ENCODE measurements around the gene KCNG1. TPM values are rescaled to one million over a fixed set of nuclear protein-coding genes. Genes with fewer than 3 reads are reported as not detected.
"Not testable (repeated sequence)": the region's sequence is repeated elsewhere in the genome, so short reads cannot be mapped to it uniquely, and the experiment has no call there.

The KCNG1 gene
- polyA plus RNA-seq, 3 donors from 2014 or later: not detected

GRCh38 chr20:51045492-51045891 lies 22.6 kb upstream of the KCNG1 start:
- not testable (repeated sequence) for H3K27me3 Mint-ChIP-seq (ENCODE audit: low read depth in 3 of 3); DNase-seq; H3K27ac Mint-ChIP-seq; H3K36me3 Mint-ChIP-seq; H3K9me3 Mint-ChIP-seq; H3K4me1 Mint-ChIP-seq; H3K4me3 Mint-ChIP-seq

- H3K9me3 Mint-ChIP-seq: no peaks in the 10 kb centered on the region
Observed at GRCh38 chr20:51044796-51045195, 21.9 kb upstream of the KCNG1 start.

GRCh38 chr20:51043811-51044210 lies 20.9 kb upstream of the KCNG1 start:
- H3K27me3 Mint-ChIP-seq (ENCODE audit: low read depth in 3 of 3): peaks cover 4 to 7% (median 6%) of the 10 kb centered on the region in 3 donors
- no peak overlapping the region for H3K27ac Mint-ChIP-seq
- H3K4me1 Mint-ChIP-seq: no peaks in the 10 kb centered on the region
- H3K36me3 Mint-ChIP-seq: no peaks in the 10 kb centered on the region
- no peak overlapping the region for H3K4me3 Mint-ChIP-seq
- no peak for DNase-seq
- H3K9me3 Mint-ChIP-seq: no peaks in the 10 kb centered on the region

More at GRCh38 chr20:51044796-51045195, 21.9 kb upstream of the KCNG1 start:
- DNase-seq: no peak
- no peak overlapping the region for H3K4me3 Mint-ChIP-seq
- no peaks in the 10 kb centered on the region for H3K36me3 Mint-ChIP-seq
- H3K27ac Mint-ChIP-seq: no peak overlapping the region
- H3K4me1 Mint-ChIP-seq: no peaks in the 10 kb centered on the region
- H3K27me3 Mint-ChIP-seq (ENCODE audit: low read depth in 3 of 3): peaks cover 0 to 6% (median 5%) of the 10 kb centered on the region in 3 donors

- no peak overlapping the region for H3K4me3 Mint-ChIP-seq
- no peak for DNase-seq
Observed at GRCh38 chr20:51042657-51043247, 19.8 kb upstream of the KCNG1 start.

GRCh38 chr20:51042064-51042463 lies 19.2 kb upstream of the KCNG1 start:
- H3K4me1 Mint-ChIP-seq: no peaks in the 10 kb centered on the region
- no peaks in the 10 kb centered on the region for H3K9me3 Mint-ChIP-seq
- DNase-seq: no peak
- H3K36me3 Mint-ChIP-seq: no peaks in the 10 kb centered on the region
- no peak overlapping the region for H3K4me3 Mint-ChIP-seq
- H3K27ac Mint-ChIP-seq: no peak overlapping the region
- peaks cover 4 to 6% (median 5%) of the 10 kb centered on the region in 3 donors for H3K27me3 Mint-ChIP-seq (ENCODE audit: low read depth in 3 of 3)

More at GRCh38 chr20:51042657-51043247, 19.8 kb upstream of the KCNG1 start:
- Mint-ChIP-seq H3K36me3 (no peaks in the 10 kb centered on the region), H3K9me3 (no peaks in the 10 kb centered on the region), H3K27me3 (ENCODE audit: low read depth in 3 of 3) (peaks cover 4 to 6% (median 5%) of the 10 kb centered on the region in 3 donors), H3K27ac (no peak overlapping the region), H3K4me1 (no peaks in the 10 kb centered on the region)

- H3K36me3 Mint-ChIP-seq: no peaks in the 10 kb centered on the region
- no peaks in the 10 kb centered on the region for H3K9me3 Mint-ChIP-seq
- H3K4me1 Mint-ChIP-seq: no peaks in the 10 kb centered on the region
- H3K27ac Mint-ChIP-seq: no peak overlapping the region
- H3K27me3 Mint-ChIP-seq (ENCODE audit: low read depth in 3 of 3): peaks cover 0 to 10% (median 5%) of the 10 kb centered on the region in 3 donors
- DNase-seq: no peak
- no peak overlapping the region for H3K4me3 Mint-ChIP-seq
Observed at GRCh38 chr20:51037532-51038115, 14.7 kb upstream of the KCNG1 start.

GRCh38 chr20:51036827-51037531 lies 14.1 kb upstream of the KCNG1 start:
- H3K36me3 Mint-ChIP-seq: no peaks in the 10 kb centered on the region
- no peak overlapping the region for H3K4me3 Mint-ChIP-seq
- H3K27ac Mint-ChIP-seq: no peak overlapping the region
- H3K9me3 Mint-ChIP-seq: no peaks in the 10 kb centered on the region
- DNase-seq: no peak
- no peaks in the 10 kb centered on the region for H3K4me1 Mint-ChIP-seq
- peaks cover 0 to 12% (median 6%) of the 10 kb centered on the region in 3 donors for H3K27me3 Mint-ChIP-seq (ENCODE audit: low read depth in 3 of 3)

GRCh38 chr20:51036226-51036625 lies 13.3 kb upstream of the KCNG1 start:
- H3K9me3 Mint-ChIP-seq: no peaks in the 10 kb centered on the region
- H3K36me3 Mint-ChIP-seq: no peaks in the 10 kb centered on the region
- no peak for DNase-seq
- no peak overlapping the region for H3K27ac Mint-ChIP-seq
- H3K4me3 Mint-ChIP-seq: no peak overlapping the region
- H3K27me3 Mint-ChIP-seq (ENCODE audit: low read depth in 3 of 3): peaks cover 3 to 16% (median 7%) of the 10 kb centered on the region in 3 donors
- no peaks in the 10 kb centered on the region for H3K4me1 Mint-ChIP-seq

GRCh38 chr20:51034988-51035656 lies 12.2 kb upstream of the KCNG1 start:
- no peak overlapping the region for H3K27ac Mint-ChIP-seq
- no peaks in the 10 kb centered on the region for H3K9me3 Mint-ChIP-seq
- peaks cover 4 to 16% (median 7%) of the 10 kb centered on the region in 3 donors for H3K27me3 Mint-ChIP-seq (ENCODE audit: low read depth in 3 of 3)
- no peak overlapping the region for H3K4me3 Mint-ChIP-seq
- no peaks in the 10 kb centered on the region for H3K4me1 Mint-ChIP-seq
- no peak for DNase-seq
- H3K36me3 Mint-ChIP-seq: no peaks in the 10 kb centered on the region

- H3K4me3 Mint-ChIP-seq: no peak overlapping the region
Observed at GRCh38 chr20:51034476-51034875, 11.6 kb upstream of the KCNG1 start.

GRCh38 chr20:51029963-51030920 lies 7.3 kb upstream of the KCNG1 start:
- no peak overlapping the region for H3K4me3 Mint-ChIP-seq
- H3K27ac Mint-ChIP-seq: no peak overlapping the region
- no peaks in the 10 kb centered on the region for H3K36me3 Mint-ChIP-seq
- DNase-seq: no peak
- no peaks in the 10 kb centered on the region for H3K9me3 Mint-ChIP-seq
- peaks cover 7 to 22% (median 14%) of the 10 kb centered on the region in 3 donors for H3K27me3 Mint-ChIP-seq (ENCODE audit: low read depth in 3 of 3)
- no peaks in the 10 kb centered on the region for H3K4me1 Mint-ChIP-seq

More at GRCh38 chr20:51034476-51034875, 11.6 kb upstream of the KCNG1 start:
- no peak for DNase-seq
- Mint-ChIP-seq H3K27me3 (ENCODE audit: low read depth in 3 of 3) (peaks cover 7 to 16% (median 8%) of the 10 kb centered on the region in 3 donors), H3K9me3 (no peaks in the 10 kb centered on the region), H3K36me3 (no peaks in the 10 kb centered on the region), H3K27ac (no peak overlapping the region), H3K4me1 (no peaks in the 10 kb centered on the region)

GRCh38 chr20:51029556-51029955 lies 6.6 kb upstream of the KCNG1 start:
- Mint-ChIP-seq H3K36me3 (no peaks in the 10 kb centered on the region), H3K4me1 (no peaks in the 10 kb centered on the region), H3K9me3 (no peaks in the 10 kb centered on the region), H3K27ac (no peak overlapping the region), H3K4me3 (no peak overlapping the region), H3K27me3 (ENCODE audit: low read depth in 3 of 3) (peaks cover 10 to 22% (median 16%) of the 10 kb centered on the region in 3 donors)
- DNase-seq: no peak

GRCh38 chr20:51028616-51029212 lies 5.8 kb upstream of the KCNG1 start:
- Mint-ChIP-seq H3K27me3 (ENCODE audit: low read depth in 3 of 3) (peaks cover 11 to 24% (median 18%) of the 10 kb centered on the region in 3 donors), H3K9me3 (no peaks in the 10 kb centered on the region), H3K36me3 (no peaks in the 10 kb centered on the region), H3K4me1 (peaks cover 1 to 8% of the 10 kb centered on the region in 2 donors), H3K27ac (no peak overlapping the region), H3K4me3 (no peak overlapping the region)
- no peak for DNase-seq
